HG02970 (cell line): Measurements from ENCODE around the gene ZNF280A.

Experiments
- ATAC-seq: cut with Tn5 transposase; IDR thresholded peaks from one replicate; pipeline ENCODE4 v1.9.1; 2021; ENCODE audit warnings: mild to moderate bottlenecking, moderate library complexity, moderate number of reproducible peaks; ENCODE audit not compliant: unreplicated experiment, low FRiP score

Gene ZNF280A, protein sequence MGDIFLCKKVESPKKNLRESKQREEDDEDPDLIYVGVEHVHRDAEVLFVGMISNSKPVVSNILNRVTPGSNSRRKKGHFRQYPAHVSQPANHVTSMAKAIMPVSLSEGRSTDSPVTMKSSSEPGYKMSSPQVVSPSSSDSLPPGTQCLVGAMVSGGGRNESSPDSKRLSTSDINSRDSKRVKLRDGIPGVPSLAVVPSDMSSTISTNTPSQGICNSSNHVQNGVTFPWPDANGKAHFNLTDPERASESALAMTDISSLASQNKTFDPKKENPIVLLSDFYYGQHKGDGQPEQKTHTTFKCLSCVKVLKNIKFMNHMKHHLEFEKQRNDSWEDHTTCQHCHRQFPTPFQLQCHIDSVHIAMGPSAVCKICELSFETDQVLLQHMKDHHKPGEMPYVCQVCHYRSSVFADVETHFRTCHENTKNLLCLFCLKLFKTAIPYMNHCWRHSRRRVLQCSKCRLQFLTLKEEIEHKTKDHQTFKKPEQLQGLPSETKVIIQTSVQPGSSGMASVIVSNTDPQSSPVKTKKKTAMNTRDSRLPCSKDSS

DNA sequence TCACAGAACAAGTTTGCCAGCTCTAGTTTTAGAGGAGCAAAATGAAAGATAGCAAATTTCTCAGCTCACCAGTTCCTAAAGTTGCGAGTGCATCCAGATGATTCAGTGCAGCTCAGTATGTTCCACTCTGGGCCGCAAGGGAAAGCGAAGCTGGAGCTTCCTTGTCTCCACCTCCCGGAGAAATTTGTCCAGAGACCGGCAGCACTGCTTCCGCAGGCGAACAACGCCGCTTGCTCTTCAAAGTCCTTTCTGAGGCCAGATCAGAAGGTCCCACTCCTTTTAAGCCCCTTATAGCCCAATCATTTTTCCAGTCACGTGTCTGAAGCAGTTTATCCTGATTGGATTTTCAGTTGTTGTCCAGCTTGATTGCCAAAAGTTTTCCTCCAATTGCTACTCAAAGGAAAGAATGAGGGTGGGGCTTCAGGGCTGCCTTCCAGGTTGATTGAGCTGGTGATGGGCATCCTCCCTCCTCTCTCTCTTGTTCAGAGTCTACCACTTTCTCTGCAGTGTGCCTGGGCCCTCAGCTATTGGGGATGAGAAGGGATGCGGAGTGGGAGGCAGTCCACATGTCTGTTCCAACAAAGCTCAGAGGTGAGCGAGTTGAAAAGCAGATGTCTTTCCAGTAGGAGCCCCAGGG, at the start of gene ZNF280A:
Gene ZNF280A (minus strand): TSS at position 251 of the 637 bp plus-strand sequence. CDS start 4,640 bp downstream, outside the sequence.
- no peak for ATAC-seq

DNA sequence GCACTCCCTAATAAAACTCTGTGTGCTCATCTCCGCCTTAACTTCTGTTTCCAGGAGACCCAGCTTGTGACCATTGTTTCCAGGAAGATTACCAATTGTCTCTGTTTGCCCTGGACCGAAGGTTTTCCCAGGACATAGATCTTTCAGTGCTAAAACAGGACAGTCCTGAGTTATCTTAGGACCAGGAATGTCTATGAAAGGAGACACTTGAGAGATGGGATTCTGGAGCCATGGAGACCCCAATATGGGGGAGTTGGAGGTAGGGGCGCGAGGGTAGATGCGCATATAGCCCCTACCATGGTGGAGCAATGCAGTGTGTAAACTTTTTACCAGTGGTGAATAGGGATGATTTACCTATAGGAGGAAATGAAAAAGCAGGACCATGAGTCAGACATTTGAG, 49.1 kb upstream of the ZNF280A start:
- ATAC-seq = no peak

DNA sequence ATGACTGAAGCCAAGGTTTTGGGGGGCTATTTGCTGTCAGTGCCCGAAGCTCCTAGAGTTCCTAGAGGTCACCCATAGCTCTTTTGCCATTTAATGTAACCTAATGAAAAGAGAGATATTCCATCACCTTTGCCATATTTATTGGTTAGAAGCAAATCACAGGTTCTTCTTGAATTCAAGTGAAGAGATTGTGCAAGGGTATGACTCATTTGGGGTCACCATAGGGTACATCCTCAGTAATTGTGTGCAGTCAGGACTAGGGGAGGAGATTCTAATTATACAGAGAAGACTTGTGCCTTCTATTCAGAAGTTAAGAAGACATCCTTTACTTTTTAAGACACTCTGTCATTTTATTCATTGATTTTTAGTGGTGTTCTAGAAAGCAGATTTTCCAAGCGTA, 45.9 kb upstream of the ZNF280A start:
- no peak for ATAC-seq

DNA sequence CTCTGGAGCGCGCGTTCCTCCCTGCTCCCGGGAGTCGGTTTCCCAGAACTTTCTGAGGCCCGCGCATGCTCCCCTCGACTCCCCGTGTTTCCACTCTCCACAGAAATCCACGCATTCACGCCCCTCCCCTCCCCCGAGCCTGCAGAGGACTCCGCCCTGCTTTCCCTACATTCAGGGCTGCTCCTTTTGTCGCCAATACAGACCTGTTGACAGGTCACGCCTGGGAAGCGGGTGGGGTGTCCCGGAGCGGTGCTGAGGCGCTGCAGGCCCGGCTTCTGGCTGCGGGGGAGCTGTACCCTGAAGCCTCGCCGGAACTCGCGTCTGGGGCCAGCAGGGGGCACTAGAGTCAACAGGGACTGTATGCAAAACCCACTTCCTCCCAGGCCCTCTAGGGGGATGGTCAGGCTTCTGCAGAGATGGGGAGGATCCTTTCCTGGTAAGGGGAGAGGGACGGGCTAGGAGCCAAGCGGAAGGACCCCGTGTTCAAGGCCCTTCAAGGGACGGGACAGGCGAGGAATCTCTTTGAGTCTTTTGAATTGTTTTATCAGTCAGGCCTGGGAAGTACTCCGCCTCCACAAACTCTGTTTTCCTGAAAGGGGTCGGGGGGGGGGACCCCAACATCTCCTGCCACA, 39.0 kb upstream of the ZNF280A start, which contains the start of gene PRAME:
Gene PRAME (minus strand): TSS at position 294 of the 632 bp plus-strand sequence. CDS start 2,433 bp downstream, outside the sequence.
- no peak for ATAC-seq

DNA sequence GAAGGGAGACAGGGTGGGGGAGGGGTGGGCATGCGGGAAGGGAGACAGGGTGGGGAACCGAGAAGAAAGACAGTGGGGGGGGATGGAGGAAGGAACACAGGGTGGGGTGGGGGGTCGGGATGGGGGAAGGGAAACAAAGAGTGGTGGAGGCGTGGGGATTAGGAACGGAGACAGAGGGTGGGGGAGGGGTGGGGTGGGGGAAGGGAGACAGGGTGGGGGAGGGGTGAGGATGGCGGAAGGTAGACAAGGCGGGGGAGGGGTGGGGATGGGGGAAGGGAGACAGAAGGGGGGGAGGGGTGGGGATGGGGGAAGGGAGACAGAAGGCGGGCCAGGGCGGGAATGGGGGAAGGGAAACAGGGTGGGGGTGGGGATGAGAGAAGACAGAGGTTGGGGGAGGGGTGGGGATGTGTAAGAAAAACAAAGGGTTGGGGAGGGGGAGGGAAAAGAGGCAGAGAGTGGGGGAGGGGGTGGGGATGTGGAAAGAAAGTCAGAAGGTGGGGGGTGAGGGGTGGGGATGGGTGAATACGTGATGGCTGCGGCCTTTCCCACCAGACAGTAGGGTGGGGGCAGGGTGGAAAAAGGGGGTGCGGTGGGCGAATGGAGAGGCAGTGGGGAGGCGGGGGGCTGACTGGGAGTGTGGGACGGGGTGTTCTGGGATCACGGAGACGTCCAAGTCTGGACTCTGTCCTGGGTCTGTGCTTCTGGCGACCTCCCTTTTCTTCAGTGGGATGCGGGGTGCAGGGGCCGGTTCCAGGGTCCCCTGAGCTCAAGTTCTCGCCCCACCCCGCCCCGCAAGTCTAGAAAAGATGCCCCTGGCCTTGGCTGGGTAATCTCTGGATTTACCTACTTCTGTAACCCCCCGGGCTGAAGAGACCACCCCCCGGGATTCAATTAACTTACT, 38.3 kb upstream of the ZNF280A start:
- no peak for ATAC-seq

DNA sequence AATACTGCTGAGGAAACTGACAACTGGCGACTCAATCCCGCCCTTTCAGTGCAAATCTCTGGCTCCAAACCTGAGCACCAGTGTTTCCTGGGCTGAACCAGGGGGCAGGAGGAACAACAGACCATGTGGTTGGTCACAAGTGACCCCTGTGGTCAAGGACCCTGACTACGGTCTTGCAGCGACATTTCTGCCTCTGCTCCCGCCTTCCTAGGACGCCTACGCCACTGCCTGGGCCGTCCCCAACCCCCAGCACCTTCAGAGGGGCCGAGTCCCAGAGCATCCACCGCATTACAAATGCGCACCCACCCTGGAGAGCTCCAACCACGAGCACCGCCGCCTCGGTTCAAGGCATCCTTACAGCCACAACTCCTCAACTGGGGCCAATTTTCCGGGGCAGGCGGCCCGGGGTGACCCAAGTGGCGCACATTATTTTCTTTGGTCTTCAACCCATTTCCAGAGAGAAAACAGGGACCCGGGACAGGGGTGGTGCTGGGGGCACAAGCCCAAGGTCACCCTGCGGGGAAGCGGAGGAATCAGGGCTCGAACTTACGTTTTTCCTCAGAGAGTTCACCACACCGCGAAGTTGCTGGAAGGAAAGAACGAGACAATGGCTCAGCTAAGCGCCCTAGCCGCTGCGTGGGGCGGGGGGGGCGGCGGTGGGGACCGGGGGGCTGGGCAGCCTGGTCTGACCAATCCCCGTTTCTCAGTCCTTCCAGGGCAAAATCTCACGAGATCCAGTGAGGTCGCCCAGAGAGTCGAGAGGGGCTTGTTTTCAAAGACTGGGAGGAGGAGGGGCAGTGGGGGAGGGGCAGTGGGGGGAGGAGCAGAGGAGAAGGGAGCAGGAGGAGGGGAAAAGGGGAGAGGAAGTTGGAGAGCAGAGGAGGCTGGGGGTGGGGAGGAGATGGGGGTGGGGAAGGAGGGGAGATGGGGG, 37.2 kb upstream of the ZNF280A start:
- no peak for ATAC-seq

DNA sequence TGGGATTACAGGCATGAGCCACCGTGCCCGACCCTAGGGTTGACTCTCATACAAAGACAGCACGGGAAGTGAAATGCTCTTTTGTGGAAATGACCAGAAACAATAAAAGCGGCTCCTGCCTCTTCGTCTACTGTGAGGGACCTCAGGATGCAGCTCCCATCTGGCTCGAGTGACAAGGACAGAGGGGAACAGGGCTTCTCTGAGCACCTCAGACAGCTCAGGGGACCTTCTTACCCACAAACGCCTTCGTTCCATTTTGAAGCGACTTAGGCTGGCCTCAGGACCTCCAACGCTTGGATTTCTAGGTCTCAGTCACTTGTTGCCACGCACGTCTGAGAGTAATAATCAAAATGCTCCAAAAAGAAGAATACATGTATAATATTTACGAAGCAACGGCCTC, 36.5 kb upstream of the ZNF280A start:
- ATAC-seq = no peak

DNA sequence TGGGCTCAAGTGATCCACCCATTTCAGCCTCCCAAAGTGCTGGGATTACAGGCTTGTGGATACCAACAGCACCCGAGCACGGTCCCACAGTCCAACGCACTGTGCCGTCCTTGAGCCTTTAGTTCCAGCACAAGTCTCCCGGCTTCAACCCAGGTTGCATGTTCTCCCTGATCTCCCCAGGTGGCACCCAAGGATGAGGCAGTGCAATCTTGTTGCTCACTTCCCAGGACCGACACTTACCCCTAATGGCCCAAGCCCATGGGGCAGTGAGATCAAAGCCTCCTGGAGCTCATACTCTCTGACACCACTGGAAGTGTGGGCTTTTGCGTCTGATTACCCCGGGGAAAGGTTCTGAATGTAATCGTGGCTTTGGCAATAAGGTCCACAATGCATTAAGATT, 35.5 kb upstream of the ZNF280A start:
- no peak for ATAC-seq

DNA sequence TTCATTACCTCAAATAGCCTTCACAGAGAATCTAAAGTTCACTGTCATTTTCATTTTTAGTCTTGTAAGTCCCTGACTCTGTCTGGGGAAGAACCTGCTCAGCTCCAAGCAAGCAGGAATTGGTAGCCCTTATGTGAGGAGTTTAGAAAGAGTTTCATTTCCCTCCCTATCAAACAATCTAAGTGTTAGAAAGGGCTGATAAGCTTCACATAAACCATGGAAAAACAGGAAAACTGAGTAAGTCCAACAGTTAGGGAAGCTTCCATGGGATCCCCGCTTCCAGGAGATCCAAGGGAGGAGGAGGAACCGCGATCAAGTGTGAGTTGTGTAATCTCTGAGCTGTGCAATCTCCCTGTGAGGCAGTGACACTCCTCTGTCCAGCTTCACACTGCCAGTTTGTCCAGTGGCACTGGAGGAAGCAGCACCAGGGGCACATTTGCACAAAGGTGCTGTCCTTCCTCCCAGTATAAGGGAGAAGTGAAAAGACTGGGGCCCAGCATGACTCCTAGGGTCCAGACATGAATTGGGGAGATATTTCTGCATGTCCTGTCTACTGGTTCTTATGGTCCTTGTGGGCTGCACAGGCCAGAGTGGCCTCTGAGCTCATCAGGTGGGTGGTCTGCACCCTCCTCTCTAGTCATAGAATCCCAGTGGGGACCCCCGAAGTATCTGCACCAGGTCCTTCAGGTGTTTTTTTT, 34.7 kb upstream of the ZNF280A start:
- no peak for ATAC-seq

DNA sequence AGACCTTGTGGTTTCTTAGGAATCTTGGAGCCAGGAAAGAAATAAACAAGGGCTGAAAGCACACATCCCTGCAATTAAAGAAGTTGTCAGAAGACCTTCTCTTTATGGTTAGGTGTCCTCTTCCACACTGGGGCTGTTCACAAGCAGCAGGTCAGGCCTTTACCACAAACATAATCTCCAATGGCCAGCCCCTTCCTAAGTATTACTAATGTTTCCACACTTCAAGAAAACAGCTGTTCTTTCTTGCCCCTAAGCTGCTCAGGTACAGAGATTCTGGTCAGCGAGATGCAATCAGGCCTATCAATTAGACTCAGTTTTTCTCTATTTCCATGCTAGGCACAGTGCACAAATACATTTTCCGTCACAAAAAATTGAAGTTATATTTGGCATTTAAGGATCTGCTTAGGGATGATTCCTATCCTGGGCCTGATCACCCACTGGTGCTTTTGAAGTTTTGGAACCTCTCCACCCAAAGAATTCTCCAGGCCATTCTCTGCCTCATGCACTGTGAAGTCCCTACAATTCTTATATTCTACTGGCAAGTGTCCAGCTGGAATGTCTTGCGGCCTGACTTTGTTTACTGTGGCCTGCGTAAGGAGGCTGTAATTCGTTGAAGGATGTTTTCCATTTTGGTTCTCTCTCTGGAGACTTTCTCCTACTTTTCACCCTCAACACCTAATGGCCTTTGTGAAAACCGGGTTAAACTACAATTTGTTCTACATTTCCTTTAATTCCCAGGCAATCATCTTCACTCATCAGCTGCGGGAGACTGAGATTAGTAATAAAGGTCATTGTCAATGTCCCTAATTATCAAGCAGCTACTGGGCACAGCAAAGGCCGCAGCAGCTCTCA, 33.9 kb upstream of the ZNF280A start:
- no peak for ATAC-seq

DNA sequence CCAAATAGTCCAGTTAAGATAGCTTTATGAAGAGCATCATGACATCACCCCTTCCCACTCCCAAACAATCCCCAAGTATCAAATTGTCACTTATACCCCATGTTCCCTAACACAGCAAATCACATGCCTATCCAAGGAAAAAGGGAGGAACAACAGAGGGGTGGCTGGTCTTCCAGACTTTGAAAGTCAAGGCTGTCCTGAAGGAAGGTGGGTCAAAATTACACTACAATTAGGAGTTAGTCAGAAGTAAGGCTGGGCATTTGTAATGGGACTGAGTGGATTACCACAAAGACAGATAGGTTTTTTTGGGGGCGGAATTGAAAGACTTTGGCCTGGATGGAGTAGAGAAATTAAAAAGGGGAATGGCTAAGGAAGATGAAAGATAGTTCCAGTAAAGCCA, 33.1 kb upstream of the ZNF280A start:
- no peak for ATAC-seq

DNA sequence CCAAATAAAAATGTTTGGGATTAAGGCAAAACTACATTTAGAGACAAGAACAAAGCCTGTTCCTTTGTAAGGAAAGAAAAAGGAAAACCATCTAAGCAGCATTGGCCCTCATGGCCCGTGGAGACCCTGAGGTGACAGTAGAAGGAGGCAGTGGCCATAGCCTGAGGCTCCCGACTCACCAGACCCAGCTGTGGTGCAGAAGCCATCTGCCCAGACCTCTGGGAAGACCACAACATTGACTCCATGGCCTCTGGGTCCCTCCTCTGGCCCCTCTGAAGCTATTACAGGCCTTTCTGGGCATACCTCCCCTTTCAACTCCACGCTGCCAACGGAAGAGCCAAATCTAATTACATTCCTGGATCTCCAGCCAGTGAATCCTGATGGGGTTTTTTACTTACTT, 32.6 kb upstream of the ZNF280A start:
- ATAC-seq = no peak

DNA sequence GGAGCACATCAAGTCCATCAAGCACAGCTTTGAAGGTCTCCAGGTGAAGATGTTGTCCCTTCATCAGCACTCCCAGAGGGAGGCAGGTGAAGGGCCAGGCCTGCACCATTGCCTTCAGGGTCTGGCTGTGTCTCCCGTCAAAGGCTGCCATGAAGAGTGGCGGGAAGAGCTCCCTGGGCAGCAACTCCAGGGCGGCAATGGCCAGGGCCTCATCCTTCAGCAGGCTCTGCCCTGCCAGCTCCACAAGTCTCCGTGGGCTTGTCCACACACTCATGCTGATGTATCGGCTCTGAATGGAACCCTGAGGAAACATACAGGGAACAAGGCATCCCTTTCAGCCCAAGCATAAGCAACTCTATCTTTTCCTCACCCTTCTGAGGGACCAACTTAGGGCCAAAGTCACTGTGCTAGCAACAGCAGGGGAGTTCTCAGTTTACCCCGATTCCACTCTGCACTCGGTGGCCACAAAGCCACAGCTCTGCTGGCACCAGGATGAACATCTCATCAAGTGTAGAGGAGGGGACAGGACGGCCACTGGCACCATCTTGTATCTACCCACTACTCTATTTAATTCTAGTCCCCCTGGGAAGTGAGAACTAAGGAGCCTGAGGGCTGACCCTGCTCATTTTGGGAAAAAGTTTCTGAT, 30.8 kb upstream of the ZNF280A start:
- no peak for ATAC-seq

DNA sequence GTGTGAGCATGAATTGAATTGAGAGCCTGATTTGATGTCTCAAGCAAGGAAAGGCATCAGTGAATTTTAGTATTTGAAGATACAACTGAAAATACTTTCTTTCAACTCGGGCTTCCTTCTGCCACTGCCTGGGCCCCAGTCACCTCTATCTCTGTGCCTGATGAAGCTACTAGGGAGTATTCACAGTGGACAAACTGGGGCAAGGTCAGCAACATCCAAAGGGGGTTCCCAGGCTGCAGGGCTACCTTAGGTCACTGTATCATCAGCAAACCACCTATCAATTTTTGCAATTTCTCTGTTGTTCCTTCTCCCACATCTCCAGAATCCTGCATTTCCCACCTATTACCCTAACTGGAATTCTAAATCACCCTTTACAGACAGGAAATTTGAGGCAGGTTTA, 28.8 kb upstream of the ZNF280A start:
- ATAC-seq = no peak

DNA sequence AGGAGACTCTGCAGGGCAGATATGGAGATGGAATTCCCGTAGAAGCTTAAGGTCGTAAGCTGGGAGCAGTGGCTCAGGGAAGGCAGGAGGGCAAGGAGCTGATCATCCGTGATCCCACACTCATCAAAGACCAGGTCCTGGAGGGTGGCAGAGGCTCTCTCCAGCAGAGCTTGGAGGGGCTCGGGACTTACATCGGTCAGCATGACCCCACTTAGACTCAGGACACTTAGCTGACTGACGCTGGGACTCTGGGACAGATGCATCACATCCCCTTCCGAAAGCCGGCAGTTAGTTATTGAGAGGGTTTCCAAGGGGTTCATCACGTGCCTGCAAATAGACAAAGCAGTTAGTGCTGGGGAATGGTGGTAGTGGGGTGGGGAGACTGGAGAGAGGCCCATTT, 28.2 kb upstream of the ZNF280A start:
- ATAC-seq = no peak

DNA sequence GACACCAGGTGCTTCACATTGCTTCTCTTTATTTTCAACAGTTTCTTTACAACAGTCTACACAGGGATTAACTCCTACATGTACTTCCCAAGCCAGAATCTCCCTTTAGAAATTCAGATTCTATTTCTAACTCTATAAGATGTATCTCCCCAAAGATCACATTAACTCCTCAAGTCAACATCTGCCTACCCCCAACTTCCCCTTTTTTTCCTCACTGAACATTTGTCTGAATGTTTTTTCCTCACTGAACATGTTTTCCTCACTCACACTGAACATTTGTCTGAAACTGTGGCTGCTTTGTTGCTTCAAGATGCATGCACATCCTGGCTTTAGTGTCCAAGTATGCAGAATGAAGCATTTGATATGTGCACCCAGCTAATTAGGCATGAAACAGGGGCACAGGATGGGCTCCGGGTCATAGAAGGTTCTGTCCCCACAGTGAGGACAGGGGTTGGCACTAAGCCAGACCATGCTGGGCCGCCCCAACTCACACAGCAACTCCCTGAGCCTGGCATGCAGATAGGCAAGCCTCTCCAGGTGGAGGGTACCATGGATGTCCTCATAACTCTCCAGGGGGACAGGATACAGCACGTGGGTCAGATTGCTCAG, 27.7 kb upstream of the ZNF280A start:
- ATAC-seq = no peak

DNA sequence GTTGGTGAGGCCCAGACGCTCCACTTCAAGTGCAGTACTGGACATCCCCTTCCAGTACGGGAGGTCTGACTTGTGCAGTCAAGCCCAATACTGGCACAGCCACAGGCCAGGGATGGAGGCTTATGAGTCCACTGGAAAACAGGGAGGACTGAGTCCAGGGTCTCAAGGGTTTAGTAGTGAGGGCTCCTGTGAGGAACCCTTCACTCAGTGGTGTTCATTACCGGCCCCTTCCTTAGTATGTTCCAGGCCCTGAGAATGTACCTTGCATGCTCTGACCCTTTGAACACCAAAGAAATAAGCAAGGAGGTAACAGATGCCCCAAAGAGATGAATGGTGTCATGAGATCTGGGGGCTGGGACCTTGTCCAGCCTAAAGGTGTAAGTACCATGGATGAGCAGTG, 27.2 kb upstream of the ZNF280A start:
- no peak for ATAC-seq
